Measurements from ENCODE around the gene INPP4A.

- TF ChIP-seq CTCF (IDR thresholded peaks at IDR 0.05 in 2 of 3, conservative IDR thresholded peaks at IDR 0.05 in 1 of 3; ENCODE audit: control insufficient read depth in 2 of 3, extremely low read depth in 1 of 3, insufficient read depth in 1 of 3, low read depth in 3 of 3, low read length in 3 of 3) (no peak), EZH2 (IDR thresholded peaks at IDR 0.05; ENCODE audit: borderline replicate concordance, control insufficient read depth, low read depth, low read length) (no peak), RBBP5 (conservative IDR thresholded peaks at IDR 0.05) (no peak), BHLHE40 (IDR thresholded peaks at IDR 0.05; ENCODE audit: borderline replicate concordance in 1 of 2, low read depth in 2 of 2, low read length in 1 of 2) (no peak), FOS (IDR thresholded peaks at IDR 0.05; ENCODE audit: borderline replicate concordance, extremely low read depth, insufficient read length) (no peak), GABPA (IDR thresholded peaks at IDR 0.05; ENCODE audit: low read depth) (no peak)
Measured at GRCh38 chr2:98504381-98505109, 59.9 kb downstream of the INPP4A start.

All from GM12878 (cell line).